ENCODE data around the gene CD300LF. TPM values are rescaled to one million over a fixed set of nuclear protein-coding genes. Genes with fewer than 3 reads are reported as not detected.

Gene CD300LF
- total and polyA plus RNA-seq, 2 donors (not counting 1 experiment from before 2014, with no cell fraction given), result 0.52 to 1.1 TPM

GRCh38 chr17:74743755-74744154 lies 31.0 kb upstream of the CD300LF start:
- H3K27ac ChIP-seq (ENCODE audit: low read length in 2 of 2), result peak overlapping the region in 1 of 2 donors; percentile 62
- H3K4me1 ChIP-seq (ENCODE audit: control insufficient read depth in 2 of 2, insufficient read depth in 2 of 2, low read length in 2 of 2), result peaks cover 67 to 77% of the 10 kb centered on the region in 2 donors
- peak overlapping the region; percentile 80 for H3K4me2 ChIP-seq (replicated peaks; ENCODE audit: low read depth, low read length, poor library complexity, severe bottlenecking)
- peak overlapping the region; percentile 96 for H3K27ac Mint-ChIP-seq
- no peak for TF ChIP-seq EZH2 (IDR thresholded peaks at IDR 0.05; ENCODE audit: borderline replicate concordance, insufficient read depth, low read depth, low read length, poor library complexity, severe bottlenecking)
- TF ChIP-seq CTCF (IDR thresholded peaks at IDR 0.05), result no peak
- no peaks in the 10 kb centered on the region for H3K9me3 ChIP-seq (ENCODE audit: control extremely low read depth in 1 of 3, control insufficient read depth in 2 of 3, insufficient read depth in 1 of 3, low read length in 2 of 3)
- intact Hi-C loops (cut with micrococcal nuclease), result loop anchor here (1.0 kb wide), 3 partner anchors 16 to 122 kb away; no protein-coding TSS in a partner anchor
- H4K20me1 ChIP-seq (ENCODE audit: control insufficient read depth, insufficient read depth, low read length, poor library complexity, severe bottlenecking), result peaks cover 3% of the 10 kb centered on the region
- no peak overlapping the region for H3K9ac ChIP-seq (ENCODE audit: low read length)
- H3K9me3 Mint-ChIP-seq (ENCODE audit: insufficient read depth), result no peaks in the 10 kb centered on the region
- H3K79me2 ChIP-seq (ENCODE audit: control insufficient read depth, insufficient read depth, low read length), result peaks cover 45% of the 10 kb centered on the region
- H3K27me3 Mint-ChIP-seq, result no peaks in the 10 kb centered on the region
- POLR2A ChIA-PET, result no interaction called here
- no peak overlapping the region for H2AFZ ChIP-seq (ENCODE audit: insufficient read depth, low read depth, low read length, poor library complexity, severe bottlenecking)
- no peak for DNase-seq
- no peak overlapping the region for H3K4me3 ChIP-seq (ENCODE audit: control extremely low read depth in 1 of 5, extremely low read depth in 1 of 5, insufficient read depth in 1 of 5, low read depth in 2 of 5, low read length in 4 of 5)
- no peaks in the 10 kb centered on the region for H3K27me3 ChIP-seq (replicated peaks in 1 of 4; ENCODE audit: control extremely low read depth in 1 of 4, control insufficient read depth in 3 of 4, insufficient read depth in 4 of 4, low read length in 3 of 4)
- H3K4me1 Mint-ChIP-seq, result peaks cover 60% of the 10 kb centered on the region
- ATAC-seq (ENCODE audit: low read depth), result no peak
- no CpG with 5 or more reads among the region's 2 CpGs for WGBS (ENCODE audit: insufficient coverage)
- CTCF ChIA-PET, result interaction anchor here (1.0 to 4.5 kb wide), 8 partner anchors 17 to 178 kb away, joined by 5 to 51 read pairs (median 31); no protein-coding TSS in a partner anchor
- H3K36me3 ChIP-seq (replicated peaks in 1 of 2; ENCODE audit: control extremely low read depth in 1 of 2, control insufficient read depth in 1 of 2, extremely low read depth in 1 of 2, insufficient read depth in 2 of 2, low read length in 1 of 2), result no peaks in the 10 kb centered on the region
- H3K4me3 Mint-ChIP-seq, result peak overlapping the region; percentile 71

GRCh38 chr17:74742978-74743545 lies 30.3 kb upstream of the CD300LF start:
- Mint-ChIP-seq H3K27me3 (no peaks in the 10 kb centered on the region), H3K4me3 (peak overlapping the region; percentile 71), H3K4me1 (peaks cover 67% of the 10 kb centered on the region), H3K27ac (peak overlapping the region; percentile 96), H3K9me3 (ENCODE audit: insufficient read depth) (no peaks in the 10 kb centered on the region)
- POLR2A ChIA-PET, result interaction anchor here (1.4 to 1.7 kb wide), 3 partner anchors 33 to 130 kb away, joined by 4 to 12 read pairs (median 6); partner anchors contain the start of genes FDXR and NAT9
- H4K20me1 ChIP-seq (ENCODE audit: control insufficient read depth, insufficient read depth, low read length, poor library complexity, severe bottlenecking), result no peaks in the 10 kb centered on the region
- peak overlapping the region; percentile 44 to 62 for H3K27ac ChIP-seq (ENCODE audit: low read length in 2 of 2)
- H3K4me2 ChIP-seq (replicated peaks; ENCODE audit: low read depth, low read length, poor library complexity, severe bottlenecking), result peak overlapping the region; percentile 80
- ATAC-seq (ENCODE audit: low read depth) (no peak), DNase-seq (no peak)
- H3K27me3 ChIP-seq (replicated peaks in 1 of 4; ENCODE audit: control extremely low read depth in 1 of 4, control insufficient read depth in 3 of 4, insufficient read depth in 4 of 4, low read length in 3 of 4), result no peaks in the 10 kb centered on the region
- no peaks in the 10 kb centered on the region for H3K36me3 ChIP-seq (replicated peaks in 1 of 2; ENCODE audit: control extremely low read depth in 1 of 2, control insufficient read depth in 1 of 2, extremely low read depth in 1 of 2, insufficient read depth in 2 of 2, low read length in 1 of 2)
- H3K4me1 ChIP-seq (ENCODE audit: control insufficient read depth in 2 of 2, insufficient read depth in 2 of 2, low read length in 2 of 2), result peaks cover 74 to 84% of the 10 kb centered on the region in 2 donors
- H3K4me3 ChIP-seq (ENCODE audit: control extremely low read depth in 1 of 5, extremely low read depth in 1 of 5, insufficient read depth in 1 of 5, low read depth in 2 of 5, low read length in 4 of 5), result no peak overlapping the region
- H2AFZ ChIP-seq (ENCODE audit: insufficient read depth, low read depth, low read length, poor library complexity, severe bottlenecking), result no peak overlapping the region
- H3K79me2 ChIP-seq (ENCODE audit: control insufficient read depth, insufficient read depth, low read length), result peaks cover 46% of the 10 kb centered on the region
- no peaks in the 10 kb centered on the region for H3K9me3 ChIP-seq (ENCODE audit: control extremely low read depth in 1 of 3, control insufficient read depth in 2 of 3, insufficient read depth in 1 of 3, low read length in 2 of 3)
- 91% methylated on average over 9 of the region's 9 CpGs for WGBS (ENCODE audit: insufficient coverage)
- intact Hi-C loops (cut with micrococcal nuclease), result no loop called here
- H3K9ac ChIP-seq (ENCODE audit: low read length), result no peak overlapping the region
- CTCF ChIA-PET, result interaction anchor here (0.8 to 3.9 kb wide), 11 partner anchors 11 to 216 kb away, joined by 3 to 42 read pairs (median 7); partner anchors contain the start of genes GRIN2C and NAT9
- no peak for TF ChIP-seq EZH2 (IDR thresholded peaks at IDR 0.05; ENCODE audit: borderline replicate concordance, insufficient read depth, low read depth, low read length, poor library complexity, severe bottlenecking)
- TF ChIP-seq CTCF (IDR thresholded peaks at IDR 0.05), result no peak

All from B cell (primary cell).